Tongue (tissue), 1 donor: Measurements from ENCODE around the gene STOX2. TPM values are rescaled to one million over a fixed set of nuclear protein-coding genes. Genes with fewer than 3 reads are reported as not detected.

ENCODE experiments used
- total RNA-seq: library from RNA; depleted of rRNA; stranded (reverse); fragments of >200 nt; gene quantifications from one replicate; pipeline ENCODE4 v1.2.3, GENCODE V29; 2014

The STOX2 gene
- total RNA-seq, 1 donor from 2014 or later = 37.6 TPM

Other genes starting within 250 kb of the STOX2 start
- gene RWDD4, start 246.1 kb upstream of the STOX2 start, total RNA-seq = 39.2 TPM
- 68.3 TPM for gene TRAPPC11, start 246.0 kb upstream of the STOX2 start, total RNA-seq